ENCODE results near the gene SPDYE17.
"Not testable (repeated sequence)": the region's sequence is repeated elsewhere in the genome, so short reads cannot be mapped to it uniquely, and the experiment has no call there.

The SPDYE17 gene

DNA sequence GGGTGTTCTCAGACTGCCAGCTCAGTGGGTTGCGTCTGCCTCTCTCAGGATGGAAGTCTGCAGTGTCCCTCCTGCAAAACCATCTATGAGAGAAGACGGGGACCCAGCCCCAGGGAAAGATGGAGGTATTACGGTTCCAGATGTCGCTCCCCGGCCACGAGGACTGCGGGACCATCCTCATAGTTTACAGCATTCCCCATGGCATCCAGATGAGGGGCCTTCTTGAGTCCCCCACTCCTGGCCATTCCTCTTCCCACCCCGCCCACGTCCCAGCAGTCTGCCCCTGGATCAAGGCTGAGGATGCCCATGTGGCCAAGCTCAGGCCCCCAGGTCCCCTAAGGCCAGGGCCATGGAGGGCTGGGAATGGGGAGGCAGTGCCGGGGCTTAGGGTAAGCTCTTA is 28.9 kb downstream of the SPDYE17 start:
- H3K9me3 Mint-ChIP-seq, H3K27ac Mint-ChIP-seq, H3K27me3 Mint-ChIP-seq, H3K4me3 Mint-ChIP-seq, H3K36me3 Mint-ChIP-seq, H3K4me1 Mint-ChIP-seq: not testable (repeated sequence)

DNA sequence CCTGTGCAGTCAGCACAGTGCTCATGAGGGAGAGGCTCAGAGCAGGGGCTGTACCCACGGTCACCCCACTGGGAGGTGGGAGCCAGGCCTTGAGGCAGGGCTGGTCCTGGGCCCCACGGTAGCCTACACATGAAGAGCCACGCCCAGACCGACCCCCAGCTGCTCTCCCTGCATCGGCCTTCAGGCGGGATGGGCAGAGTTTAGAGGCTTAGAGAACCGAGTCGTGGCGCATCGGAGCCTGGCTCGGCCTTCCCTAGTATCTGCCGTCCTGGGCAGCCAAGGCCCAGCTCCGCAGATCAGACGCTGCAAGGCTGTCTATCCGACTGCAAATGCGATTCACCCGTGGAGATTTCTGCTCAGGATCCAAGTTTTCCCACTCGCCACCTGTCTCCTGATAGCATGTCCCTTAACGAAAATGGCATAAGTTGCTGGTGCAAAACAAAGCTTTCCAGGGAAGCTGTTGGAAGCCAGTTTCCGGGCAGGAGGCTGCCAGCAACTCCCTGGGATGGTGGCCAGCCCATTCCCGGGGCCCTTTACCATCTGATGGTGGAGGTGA is 29.4 kb downstream of the SPDYE17 start:
- not testable (repeated sequence) for H3K36me3 Mint-ChIP-seq, H3K4me3 Mint-ChIP-seq, H3K4me1 Mint-ChIP-seq, H3K9me3 Mint-ChIP-seq, H3K27ac Mint-ChIP-seq, H3K27me3 Mint-ChIP-seq

DNA sequence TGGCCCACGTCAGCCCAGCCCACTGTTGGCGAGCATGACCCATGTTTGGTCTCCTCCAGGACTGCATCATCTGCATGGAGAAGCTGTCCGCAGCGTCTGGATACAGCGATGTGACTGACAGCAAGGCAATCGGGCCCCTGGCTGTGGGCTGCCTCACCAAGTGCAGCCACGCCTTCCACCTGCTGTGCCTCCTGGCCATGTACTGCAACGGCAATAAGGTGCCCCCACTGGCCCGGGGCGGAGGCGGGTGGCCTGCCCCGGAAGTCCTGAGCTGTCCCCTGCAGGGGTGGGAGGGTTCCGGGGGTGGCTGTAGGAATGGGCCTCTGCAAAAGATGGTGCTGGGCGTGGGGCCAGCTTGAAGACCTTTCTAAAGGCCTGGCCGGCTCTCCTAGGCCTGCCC is 30.1 kb downstream of the SPDYE17 start:
- not testable (repeated sequence) for H3K4me3 Mint-ChIP-seq, H3K4me1 Mint-ChIP-seq, H3K27me3 Mint-ChIP-seq, H3K27ac Mint-ChIP-seq, H3K36me3 Mint-ChIP-seq, H3K9me3 Mint-ChIP-seq

DNA sequence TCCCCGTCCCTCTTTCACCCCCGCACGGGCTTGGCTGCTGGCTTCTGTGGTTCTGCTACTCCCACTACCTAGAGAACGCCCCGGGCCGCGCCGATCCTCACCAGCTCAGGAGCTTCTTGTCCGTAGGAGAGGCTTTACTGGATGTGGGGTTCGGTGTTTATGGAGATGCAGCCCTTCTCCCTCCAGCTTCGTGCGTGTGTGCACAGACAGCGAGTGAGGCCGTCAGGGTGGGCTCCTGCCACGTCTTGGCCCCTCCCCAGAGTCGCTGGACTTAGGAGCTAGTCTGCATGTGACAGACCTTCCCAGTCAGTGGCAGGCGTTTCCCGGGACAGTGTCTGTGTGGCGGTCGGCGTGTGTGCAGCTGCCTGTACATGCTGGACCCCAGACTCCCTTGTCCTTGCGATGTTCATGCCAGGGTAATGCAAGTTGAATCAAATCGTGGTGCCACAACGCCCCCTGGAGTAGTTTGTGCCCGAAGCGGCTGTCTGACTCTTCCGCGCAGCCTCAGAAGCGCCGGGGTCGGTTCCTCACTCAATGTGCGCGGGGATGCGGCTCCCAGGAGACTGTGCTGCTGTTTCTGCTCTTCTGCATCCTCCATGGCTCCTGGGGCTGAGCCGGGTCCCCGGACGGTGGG is 32.6 kb downstream of the SPDYE17 start:
- not testable (repeated sequence) for H3K27ac Mint-ChIP-seq, H3K27me3 Mint-ChIP-seq, H3K4me1 Mint-ChIP-seq, H3K4me3 Mint-ChIP-seq, H3K9me3 Mint-ChIP-seq, H3K36me3 Mint-ChIP-seq

DNA sequence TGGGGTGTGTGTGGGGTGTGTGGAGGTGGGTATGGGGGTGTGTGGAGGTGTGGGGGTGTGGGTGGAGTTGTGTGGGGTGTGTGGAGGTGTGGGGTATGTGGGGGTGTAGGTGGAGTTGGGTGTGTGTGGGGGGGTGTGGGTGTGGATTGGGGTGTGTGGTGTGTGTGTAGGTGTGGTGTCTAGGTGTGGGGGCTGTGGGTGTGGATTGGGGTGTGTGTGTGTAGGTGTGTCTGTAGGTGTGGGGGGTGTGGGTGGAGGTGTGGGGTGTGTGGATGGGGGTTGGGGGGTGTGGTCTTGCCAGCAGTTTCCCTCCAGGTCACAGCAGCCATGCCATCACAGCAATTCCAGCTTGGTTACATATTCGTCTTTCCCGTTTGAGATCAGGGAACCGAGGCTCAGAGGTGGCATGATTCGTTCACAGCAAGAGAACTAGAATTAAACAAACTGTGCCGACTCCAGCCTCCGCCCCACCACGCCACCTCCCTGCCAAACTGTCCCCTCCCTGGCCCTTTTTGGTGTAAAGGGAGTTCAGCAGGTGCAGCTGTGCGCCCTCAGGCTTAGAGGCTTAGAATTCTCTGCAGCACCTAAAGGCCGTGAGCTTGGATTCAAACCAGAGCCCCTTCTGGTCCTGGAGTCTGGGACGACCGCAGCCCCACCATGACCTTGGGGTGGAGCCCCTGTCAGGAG is 33.3 kb downstream of the SPDYE17 start:
- H3K9me3 Mint-ChIP-seq, H3K27ac Mint-ChIP-seq, H3K4me1 Mint-ChIP-seq, H3K4me3 Mint-ChIP-seq, H3K36me3 Mint-ChIP-seq, H3K27me3 Mint-ChIP-seq: not testable (repeated sequence)

DNA sequence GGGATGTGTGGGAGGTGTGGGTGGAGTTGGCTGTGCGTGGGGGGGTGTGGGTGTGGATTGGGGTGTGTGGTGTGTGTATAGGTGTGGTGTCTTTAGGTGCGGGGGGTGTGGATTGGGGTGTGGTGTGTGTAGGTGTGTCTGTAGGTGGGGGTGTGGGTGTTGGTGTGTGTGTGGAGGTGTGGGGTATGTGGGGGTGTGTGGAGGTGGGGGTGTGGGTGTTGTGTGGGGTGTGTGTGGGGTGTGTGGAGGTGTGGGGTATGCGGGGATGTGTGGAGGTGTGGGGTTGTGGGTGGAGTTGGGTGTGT is 33.9 kb downstream of the SPDYE17 start:
- no peaks in the 10 kb centered on the region for H3K4me1 Mint-ChIP-seq
- H3K4me3 Mint-ChIP-seq = no peak overlapping the region
- H3K9me3 Mint-ChIP-seq = no peaks in the 10 kb centered on the region
- no peak overlapping the region for H3K27ac Mint-ChIP-seq
- H3K27me3 Mint-ChIP-seq = no peaks in the 10 kb centered on the region
- no peaks in the 10 kb centered on the region for H3K36me3 Mint-ChIP-seq

DNA sequence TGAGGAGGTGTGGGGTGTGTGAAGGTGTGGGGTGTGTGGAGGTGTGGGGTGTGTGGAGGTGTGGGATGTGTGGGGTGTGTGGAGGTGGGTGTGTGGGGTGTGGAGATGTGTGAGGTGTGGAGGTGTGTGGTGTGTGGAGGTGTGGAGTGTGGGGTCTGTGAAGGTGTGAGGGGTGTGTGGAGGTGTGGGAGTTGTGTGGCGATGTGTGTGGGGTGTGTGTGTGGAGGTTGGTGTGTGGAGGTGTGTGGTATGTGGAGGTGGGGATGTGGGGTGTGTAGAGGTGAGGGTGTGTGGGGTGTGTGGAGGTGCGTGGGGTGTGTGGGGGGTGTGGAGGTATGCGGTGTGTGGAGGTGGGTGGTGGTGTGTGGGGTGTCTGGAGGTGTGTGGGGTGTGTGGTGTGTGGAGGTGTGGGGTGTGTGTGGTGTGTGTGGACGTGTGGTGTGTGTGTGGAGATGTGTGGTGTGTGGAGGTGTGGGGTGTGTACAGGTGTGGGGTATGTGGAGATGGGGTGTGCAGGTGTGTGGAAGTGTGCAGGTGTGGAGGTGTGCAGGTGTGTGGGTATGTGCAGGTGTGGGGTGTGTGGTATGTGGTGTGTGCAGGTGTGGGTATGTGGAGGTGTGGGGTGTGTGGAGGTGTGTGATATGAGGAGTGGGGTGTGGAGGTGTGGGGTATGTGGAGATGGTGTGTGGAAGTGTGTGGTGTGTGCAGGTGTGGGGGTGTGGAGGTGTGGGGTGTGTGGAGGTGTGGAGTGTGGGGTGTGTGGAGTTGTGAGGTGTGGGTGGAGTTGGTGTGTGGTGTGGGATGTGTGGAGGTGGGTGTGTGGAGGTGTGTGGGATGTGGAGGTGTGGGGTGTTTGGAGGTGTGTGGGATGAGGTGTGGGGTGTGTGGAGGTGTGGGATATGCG is 34.5 kb downstream of the SPDYE17 start:
- no peaks in the 10 kb centered on the region for H3K4me1 Mint-ChIP-seq
- H3K27me3 Mint-ChIP-seq = no peaks in the 10 kb centered on the region
- H3K9me3 Mint-ChIP-seq = no peaks in the 10 kb centered on the region
- H3K27ac Mint-ChIP-seq = no peak overlapping the region
- H3K36me3 Mint-ChIP-seq = no peaks in the 10 kb centered on the region
- no peak overlapping the region for H3K4me3 Mint-ChIP-seq

DNA sequence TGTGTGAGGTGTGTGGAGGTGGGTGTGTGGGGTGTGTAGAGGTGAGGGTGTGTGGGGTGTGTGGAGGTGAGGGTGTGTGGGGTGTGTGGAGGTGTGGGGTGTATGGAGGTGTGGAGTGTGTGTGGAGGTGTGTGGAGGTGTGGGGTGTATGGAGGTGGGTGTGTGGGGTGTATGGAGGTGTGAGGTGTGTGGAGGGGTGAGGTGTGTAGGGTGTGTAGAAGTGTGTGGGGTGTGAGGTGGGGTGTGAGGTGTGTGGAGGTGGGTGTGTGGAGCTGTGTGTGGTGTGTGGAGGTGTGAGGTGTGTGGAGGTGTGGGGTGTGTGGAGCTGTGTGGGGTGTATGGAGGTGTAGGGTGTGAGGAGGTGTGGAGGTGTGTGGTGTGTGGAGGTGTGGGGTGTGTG is 35.2 kb downstream of the SPDYE17 start:
- H3K9me3 Mint-ChIP-seq, H3K36me3 Mint-ChIP-seq, H3K4me1 Mint-ChIP-seq, H3K27ac Mint-ChIP-seq, H3K27me3 Mint-ChIP-seq, H3K4me3 Mint-ChIP-seq: not testable (repeated sequence)

DNA sequence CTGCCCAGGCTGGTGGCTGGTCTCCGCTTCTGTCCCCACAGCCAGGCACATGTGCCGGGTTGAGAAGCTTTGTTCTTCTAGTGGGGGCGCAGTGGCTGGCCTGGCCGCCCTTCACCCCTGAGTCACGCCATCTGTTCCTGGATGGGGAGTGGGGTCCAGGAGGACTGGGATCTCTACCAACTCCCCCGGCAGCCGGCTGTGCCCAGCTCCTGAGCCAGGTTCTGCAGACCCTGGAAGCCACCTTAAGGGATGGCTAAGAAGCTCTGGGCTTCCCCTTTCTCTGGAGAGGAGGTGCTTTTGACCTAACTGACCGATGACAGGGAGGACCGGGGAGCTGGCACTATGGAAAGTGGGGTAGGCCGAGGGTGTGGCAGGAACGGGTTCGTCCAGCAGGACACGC is 37.9 kb downstream of the SPDYE17 start:
- not testable (repeated sequence) for H3K27ac Mint-ChIP-seq, H3K27me3 Mint-ChIP-seq, H3K4me1 Mint-ChIP-seq, H3K9me3 Mint-ChIP-seq, H3K4me3 Mint-ChIP-seq, H3K36me3 Mint-ChIP-seq

DNA sequence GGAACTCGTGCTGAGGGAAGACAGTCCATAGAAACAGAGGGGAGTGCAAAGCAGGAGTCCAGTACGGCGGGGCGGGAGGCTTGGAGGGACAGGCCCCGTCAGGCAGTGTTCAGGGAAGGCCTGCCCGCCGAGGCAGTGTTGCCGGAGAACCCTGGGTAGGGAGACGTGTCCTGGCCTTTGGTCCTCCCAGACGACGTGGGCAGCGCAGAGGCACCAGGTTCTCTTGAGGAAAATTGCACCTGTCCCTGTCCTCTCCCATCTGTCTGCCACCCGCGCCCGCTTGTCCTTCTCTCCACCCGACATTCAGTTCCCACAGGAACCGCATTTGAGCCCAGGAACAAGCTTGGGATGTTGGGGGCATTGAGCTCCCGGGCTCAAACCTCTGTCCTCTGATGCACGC is 38.3 kb downstream of the SPDYE17 start:
- not testable (repeated sequence) for H3K4me3 Mint-ChIP-seq, H3K36me3 Mint-ChIP-seq, H3K4me1 Mint-ChIP-seq, H3K27me3 Mint-ChIP-seq, H3K27ac Mint-ChIP-seq, H3K9me3 Mint-ChIP-seq

DNA sequence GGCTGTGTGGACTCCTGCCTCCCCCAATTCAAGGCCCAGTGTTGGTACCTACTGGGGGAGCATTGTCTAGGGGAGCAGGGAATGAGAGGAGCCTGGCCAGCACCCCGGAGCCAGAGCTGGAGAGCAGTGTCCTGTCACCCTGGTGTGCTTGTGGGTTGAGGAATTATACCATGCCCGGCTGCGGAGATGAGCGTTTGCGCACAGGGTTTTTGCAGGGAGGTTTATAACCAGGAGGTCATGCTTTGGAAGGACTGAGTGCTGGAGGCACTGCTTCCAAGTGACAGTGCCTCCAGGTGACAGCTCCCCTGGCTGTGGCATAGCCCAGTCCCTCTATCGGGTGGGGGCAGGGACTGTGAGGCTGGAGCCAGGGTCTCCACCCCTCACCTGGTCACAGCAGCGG is 39.3 kb downstream of the SPDYE17 start:
- H3K4me1 Mint-ChIP-seq, H3K27me3 Mint-ChIP-seq, H3K36me3 Mint-ChIP-seq, H3K9me3 Mint-ChIP-seq, H3K4me3 Mint-ChIP-seq, H3K27ac Mint-ChIP-seq: not testable (repeated sequence)

DNA sequence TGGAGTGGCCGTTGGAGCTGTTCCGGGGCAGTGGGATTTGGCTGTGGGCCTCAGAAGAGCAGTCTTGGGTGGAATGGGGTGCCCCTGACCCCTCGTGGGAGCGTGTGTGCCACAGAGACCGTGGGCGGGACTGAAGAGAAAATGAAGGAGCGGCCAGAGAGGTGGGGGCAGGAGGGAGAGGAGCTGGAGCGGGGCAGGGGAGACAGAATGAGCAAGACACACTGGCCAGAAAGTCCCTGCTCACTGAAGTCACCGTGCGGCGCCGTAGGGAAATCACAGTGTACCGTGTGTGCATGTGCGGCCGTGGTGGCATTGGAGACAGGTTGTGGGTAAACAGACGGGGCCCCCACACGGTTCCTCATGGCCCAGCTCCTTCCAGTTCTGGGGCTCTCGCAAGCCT is 40.0 kb downstream of the SPDYE17 start:
- not testable (repeated sequence) for H3K36me3 Mint-ChIP-seq, H3K27ac Mint-ChIP-seq, H3K9me3 Mint-ChIP-seq, H3K27me3 Mint-ChIP-seq, H3K4me3 Mint-ChIP-seq, H3K4me1 Mint-ChIP-seq

DNA sequence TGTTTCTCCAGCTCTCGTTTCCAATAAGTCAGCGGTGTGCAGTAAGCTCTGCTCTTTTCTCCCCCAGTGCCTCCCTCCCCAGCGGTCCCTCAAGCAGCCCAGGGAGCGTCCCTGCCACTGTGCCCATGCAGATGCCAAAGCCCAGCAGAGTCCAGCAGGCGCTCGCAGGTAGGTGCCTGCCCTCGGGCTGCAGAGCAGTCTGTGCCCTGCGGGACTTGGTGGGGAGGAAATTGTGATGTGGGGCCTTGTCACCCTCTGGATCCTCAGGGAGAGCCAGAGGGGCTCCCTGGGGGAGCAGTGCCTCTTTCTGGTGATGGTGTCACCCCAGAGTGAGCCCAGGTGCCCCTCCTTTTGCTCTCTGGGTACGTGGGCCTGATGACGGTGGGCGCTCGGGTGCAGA is 42.0 kb downstream of the SPDYE17 start:
- not testable (repeated sequence) for H3K36me3 Mint-ChIP-seq, H3K4me1 Mint-ChIP-seq, H3K27me3 Mint-ChIP-seq, H3K9me3 Mint-ChIP-seq, H3K4me3 Mint-ChIP-seq, H3K27ac Mint-ChIP-seq

DNA sequence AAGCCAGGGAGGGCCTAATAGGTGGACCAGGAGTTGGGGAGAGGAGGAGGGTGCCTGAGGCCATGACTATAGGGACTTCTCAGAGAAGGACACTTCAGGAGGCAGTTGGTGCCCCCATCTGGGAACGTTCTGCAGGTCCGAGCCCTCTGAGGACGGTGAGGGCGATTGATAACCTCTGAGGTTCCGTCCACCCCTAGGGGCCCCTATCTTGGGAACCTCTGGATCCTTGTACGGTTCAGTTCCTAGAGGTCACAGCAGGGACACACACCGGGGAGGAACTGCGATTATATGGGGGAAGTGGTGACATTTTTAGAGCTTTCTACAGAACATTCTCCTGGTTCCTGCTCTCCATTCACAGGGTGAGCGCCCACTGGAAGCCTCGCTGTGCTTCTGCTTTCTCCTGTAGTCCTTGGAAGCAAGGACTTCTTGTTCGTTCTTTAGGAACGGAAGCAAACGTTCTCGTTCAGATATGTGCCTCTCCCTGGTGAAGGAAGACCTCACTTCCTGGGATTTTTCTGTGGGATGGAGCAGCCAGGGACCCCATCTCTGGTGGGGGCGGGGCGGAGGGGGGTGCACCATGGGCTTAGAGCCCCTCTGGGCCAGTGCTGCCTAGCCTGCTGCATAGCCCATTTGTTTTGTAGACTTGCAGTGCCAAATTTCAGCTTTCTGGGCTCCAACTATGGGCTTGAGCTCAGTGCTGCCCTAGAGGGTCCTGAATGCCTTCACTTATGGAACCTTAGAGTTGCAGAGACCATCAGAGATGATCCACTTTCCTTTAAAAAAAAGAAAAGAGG is 46.0 kb downstream of the SPDYE17 start:
- H3K4me3 Mint-ChIP-seq, H3K27me3 Mint-ChIP-seq, H3K27ac Mint-ChIP-seq, H3K9me3 Mint-ChIP-seq, H3K4me1 Mint-ChIP-seq, H3K36me3 Mint-ChIP-seq: not testable (repeated sequence)

DNA sequence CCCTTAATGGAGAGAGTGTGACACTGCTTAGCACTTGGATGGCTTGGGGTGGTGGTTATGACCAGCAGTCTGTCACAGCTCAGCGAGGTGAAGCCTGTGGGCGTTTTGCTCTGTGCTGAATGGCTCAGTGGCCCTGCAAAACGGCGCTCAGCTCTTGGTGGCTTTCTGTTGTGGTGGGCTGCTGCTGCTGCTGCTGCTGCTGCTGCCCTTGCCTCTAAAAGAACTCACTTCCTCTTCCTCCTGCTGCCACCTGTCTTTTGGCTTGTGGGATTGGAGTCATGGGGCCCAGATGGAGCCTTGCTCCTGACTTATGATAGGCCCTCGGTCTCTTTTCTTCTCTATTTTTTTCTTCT is 47.4 kb downstream of the SPDYE17 start:
- not testable (repeated sequence) for H3K36me3 Mint-ChIP-seq, H3K4me1 Mint-ChIP-seq, H3K9me3 Mint-ChIP-seq, H3K27me3 Mint-ChIP-seq, H3K4me3 Mint-ChIP-seq, H3K27ac Mint-ChIP-seq

Measured in activated naive CD4-positive, alpha-beta T cell treated with anti-CD3 and anti-CD28 coated beads, Interleukin-2, amount 50 U/mL, for 24 hours (primary cell).